NCI-H226 (cell line): ENCODE results near the gene SKAP1.
"Not testable (repeated sequence)": the region's sequence is repeated elsewhere in the genome, so short reads cannot be mapped to it uniquely, and the experiment has no call there.

Experiments used
- DNase-seq: peaks from one replicate; pipeline ENCODE4 v3.0.0-alpha.2; 2015

The SKAP1 gene

DNA sequence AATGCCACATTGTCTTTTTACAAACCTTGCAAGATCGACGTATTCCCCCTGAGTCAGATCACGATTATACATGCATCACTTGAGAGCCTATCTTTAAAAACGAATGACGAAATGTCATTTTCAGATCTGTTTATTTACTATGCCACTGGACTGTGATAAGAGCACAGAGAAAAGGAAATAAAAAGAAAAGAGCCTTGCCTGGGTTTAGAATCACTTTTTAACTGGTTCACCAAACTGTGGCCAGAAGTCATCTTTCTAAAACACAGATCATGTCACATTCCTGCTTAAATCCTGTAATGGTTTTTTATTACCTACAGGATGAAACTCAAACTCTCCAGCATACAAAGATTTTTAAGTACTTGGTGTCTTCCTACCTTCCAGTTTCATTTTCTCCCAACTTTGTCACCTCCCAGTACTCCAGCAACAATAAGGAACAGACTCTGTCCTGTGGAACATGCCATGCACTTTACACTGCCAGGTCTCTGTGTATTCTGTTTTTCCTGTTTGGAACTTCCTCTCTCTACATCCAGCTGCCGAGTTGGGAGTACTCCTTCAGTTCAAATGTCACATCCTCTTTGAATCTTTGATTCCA lies 231.0 kb downstream of the SKAP1 start:
- DNase-seq = no peak

DNA sequence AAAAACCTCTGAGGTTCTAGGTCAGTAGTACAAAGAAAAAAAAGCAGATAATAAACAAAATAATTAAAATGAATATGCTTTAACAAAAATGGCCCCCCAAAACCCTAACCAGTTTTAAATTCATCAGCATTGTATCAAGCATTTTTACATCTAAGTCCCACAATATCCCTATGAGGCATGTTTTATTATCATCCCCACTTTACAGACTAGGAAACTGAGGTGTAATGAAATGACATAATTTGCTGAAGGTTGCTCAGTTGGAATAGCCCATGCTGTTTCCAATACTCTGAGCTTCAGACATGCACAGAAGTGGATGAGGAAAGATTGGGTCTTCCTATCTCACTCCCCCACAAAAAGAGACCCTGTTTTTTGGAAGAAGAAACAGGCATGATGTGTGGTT lies 234.1 kb downstream of the SKAP1 start:
- no peak for DNase-seq

DNA sequence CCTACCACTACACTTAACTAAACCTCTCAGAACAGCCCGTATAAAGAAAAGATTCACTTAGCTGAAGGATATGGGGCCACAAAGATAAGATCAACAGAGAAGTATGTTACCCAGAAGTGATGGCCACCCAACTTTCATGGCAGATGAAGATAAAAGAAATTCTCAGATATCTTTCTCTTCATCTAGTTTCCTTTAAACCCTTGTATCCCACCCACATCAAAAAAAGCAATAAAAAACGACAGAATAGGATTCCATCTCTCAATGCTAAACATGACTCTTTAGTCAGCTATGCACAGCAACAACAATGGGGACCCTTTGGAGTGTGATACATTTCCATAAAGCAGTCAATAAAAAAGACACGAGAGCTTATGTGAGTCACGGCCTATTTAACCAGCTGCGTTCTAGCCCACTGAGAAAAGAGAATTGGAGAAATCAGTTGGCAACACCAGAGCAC lies 235.9 kb downstream of the SKAP1 start:
- no peak for DNase-seq

GRCh38 chr17:48192321-48192731 lies 237.7 kb downstream of the SKAP1 start:
- DNase-seq = no peak

- DNase-seq = no peak
These were observed 238.7 kb downstream of the SKAP1 start for GRCh38 chr17:48191362-48191761.

- no peak for DNase-seq
These were observed 239.1 kb downstream of the SKAP1 start for GRCh38 chr17:48190871-48191270.

- DNase-seq = no peak
These were observed 242.0 kb downstream of the SKAP1 start for GRCh38 chr17:48187872-48188608.

DNA sequence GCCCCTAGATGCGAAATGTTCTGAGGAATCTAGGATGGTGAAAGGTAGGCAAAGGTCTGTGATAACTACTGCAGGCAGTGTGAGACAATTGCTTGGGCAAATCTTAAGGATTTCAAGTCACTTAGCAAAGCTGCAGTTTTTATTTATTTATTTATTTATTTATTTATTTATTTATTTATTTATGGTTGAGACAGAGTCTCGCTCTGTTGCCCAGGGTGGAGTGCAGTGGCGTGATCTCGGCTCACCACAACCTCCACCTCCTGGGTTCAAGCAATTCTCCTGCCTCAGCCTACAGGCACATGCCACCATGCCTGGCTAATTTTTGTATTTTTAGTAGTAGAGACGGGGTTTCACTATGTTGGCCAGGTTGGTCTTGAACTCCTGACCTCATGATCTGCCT lies 243.7 kb downstream of the SKAP1 start:
- DNase-seq = not testable (repeated sequence)

GRCh38 chr17:48184721-48185120 lies 245.3 kb downstream of the SKAP1 start:
- no peak for DNase-seq

DNA sequence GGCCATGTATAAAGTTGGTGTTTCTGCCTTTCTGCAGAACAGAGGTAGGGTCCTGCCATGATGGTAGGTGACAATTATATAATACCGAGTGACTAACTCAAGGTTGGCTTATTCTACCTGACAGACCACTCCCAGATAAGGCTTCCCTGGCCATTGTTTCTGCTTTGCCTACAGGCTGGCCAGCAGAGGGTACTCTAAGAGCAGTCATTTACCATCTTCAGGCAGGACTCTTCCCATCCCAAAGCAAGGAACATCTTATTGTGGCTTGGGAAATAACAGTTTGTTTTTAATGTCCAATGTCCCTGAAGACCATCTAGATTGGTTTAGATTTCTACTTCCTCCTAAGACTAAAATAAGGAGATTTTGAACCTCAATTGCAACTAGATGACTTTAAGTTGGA lies 248.4 kb downstream of the SKAP1 start:
- no peak for DNase-seq

DNA sequence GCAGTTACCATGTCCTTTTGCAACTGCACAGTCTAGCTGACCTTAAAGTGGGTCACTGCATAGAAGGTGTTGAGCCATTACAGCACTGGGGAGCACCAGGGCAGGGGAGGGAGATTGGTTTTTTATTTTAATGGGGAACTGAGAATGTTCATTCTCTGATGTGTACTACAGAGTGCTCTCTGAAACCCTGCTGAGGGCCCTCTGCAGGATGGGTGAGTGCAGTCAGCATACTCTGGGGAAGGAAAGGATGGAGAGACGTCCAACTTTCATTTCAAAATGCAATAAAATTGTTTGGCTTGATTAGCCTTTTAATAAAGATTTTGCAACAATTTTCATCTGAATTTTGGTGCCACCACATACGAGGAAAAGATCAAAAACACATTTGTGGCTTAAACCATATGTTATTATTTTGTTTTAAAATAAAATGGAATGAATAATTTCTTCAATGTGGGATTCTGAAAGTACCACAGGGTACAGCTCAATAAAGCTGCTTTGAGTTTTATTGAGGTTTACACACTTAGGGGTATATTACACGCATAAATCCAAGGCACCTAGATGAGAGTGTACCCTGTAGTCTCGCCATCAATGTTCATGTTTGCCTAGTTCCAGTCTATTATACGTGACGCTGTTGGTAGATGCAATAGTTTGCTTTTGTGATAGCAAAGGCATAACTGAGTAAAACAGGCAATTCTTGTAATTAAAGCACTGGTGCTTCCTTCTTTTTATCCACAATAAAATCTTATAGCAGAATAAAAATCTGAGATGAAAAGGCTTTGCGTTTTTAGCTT lies 249.0 kb downstream of the SKAP1 start:
- no peak for DNase-seq

- no peak for DNase-seq
These were observed 250.7 kb downstream of the SKAP1 start for GRCh38 chr17:48179071-48179945.

GRCh38 chr17:48178317-48178716 lies 251.7 kb downstream of the SKAP1 start:
- no peak for DNase-seq

DNA sequence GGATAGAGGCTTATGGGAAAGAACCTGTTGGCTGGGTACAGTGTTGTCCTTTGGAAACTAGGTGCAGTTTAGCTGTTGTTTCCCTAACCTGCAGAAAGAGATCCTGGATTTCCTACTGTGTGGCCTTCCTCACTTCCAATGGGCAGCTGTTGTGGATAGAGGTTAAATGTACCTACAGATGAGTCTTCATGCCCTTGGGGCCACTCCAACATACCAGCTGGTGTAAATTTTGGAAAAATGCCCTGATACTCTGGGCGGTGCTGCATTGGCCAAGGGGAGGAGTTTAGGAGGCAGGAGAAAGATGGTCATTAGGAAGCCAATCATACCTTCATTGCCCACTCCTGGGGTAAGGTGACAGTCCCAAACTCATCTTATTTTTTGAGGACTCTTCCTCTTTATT lies 252.2 kb downstream of the SKAP1 start:
- DNase-seq = no peak

GRCh38 chr17:48176471-48176855 lies 253.6 kb downstream of the SKAP1 start:
- DNase-seq = no peak

DNA sequence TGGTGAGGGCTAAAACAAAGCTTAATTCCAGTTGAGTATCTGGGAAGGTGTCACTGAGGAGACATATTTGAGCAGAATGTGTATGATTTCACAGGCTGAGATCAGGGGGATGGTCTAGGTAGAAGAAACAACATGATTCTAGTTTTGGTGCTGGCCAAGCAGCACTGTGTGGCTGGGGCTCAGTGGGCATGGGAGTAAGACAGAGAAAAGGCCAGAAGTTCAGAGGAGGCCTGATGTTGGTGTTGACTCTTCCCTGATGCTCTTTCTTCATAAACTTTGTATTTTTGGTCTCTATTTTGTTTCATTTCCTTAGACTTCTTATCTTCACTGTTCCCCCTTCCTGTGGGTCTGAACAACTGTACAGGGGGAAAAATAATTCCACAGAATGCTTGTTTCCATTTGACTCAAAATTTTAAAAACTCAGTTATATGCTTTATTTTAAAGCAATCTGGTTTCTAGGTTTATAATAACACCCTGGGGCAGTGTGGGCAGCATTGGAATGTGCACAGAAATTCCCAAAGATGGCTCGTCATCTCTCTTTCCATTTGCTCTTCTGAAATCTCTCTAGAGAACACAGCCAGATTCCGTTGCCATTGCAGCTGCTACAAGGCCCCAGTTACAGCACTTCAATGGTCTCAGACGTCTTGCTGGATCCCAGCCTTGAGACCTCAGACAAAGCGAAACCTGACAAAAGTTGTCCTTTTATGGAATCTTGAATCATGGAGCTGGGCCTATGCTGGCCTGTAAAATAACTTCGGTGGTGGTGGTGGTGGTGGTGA lies 254.1 kb downstream of the SKAP1 start:
- peak; percentile 64 for DNase-seq

- DNase-seq = no peak
These were observed 255.0 kb downstream of the SKAP1 start for GRCh38 chr17:48174833-48175523.

- DNase-seq = no peak
These were observed 256.6 kb downstream of the SKAP1 start for GRCh38 chr17:48173191-48173984.

DNA sequence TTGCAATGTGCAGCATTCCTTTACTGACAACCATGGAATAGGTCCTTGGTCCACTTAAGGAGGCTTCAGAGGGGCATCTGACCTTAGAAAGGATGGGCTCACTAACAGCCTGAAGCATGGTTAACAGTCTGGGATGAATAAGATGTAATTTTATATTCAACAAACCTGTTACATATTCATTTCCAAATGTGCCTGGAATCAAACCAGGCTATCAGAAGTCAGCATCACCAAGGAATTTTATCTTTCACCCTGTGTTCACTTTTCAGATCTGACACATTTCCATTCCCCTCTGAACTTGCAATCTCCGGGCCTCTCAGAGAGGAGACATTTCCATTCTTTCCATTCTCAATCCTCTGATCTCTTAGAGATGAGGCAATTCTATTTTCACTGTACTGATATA lies 260.1 kb downstream of the SKAP1 start:
- DNase-seq = no peak

GRCh38 chr17:48163809-48164208 lies 266.2 kb downstream of the SKAP1 start:
- DNase-seq = no peak
